OCI-LY7 (cell line): Measurements from ENCODE around the gene CDR2. TPM values are rescaled to one million over a fixed set of nuclear protein-coding genes. Genes with fewer than 3 reads are reported as not detected.

Experiments used
- BruUV-seq: library from RNA; stranded (reverse); fragments of 400-500 nt; replicated peaks from 2 replicates; lab custom pipeline; 2021; lab: Mats Ljungman, UMichigan
- CTCF ChIA-PET: fragments of 300-600 bp; sonication (Branson Sonifier 250); formaldehyde crosslinking; loops from one replicate; lab custom pipeline; 2022; ENCODE audit warnings: antibody characterized with exemption; ENCODE audit not compliant: unreplicated experiment; lab: Charles Lee
- POLR2A ChIA-PET: fragments of 300-600 bp; sonication (Branson Sonifier 250); formaldehyde crosslinking; loops from one replicate; lab custom pipeline; 2022; ENCODE audit warnings: antibody characterized with exemption; lab: Charles Lee
- DNase-seq: peaks from one replicate; pipeline ENCODE4 v3.0.0-alpha.2; 2015; ENCODE audit warnings: low spot score
- H2AFZ ChIP-seq: fragments of 200-600 bp; sonication (generic), shearing (Covaris generic); 2 replicates; pipeline ENCODE4 v1.6.1; 2014; ENCODE audit warnings: mild to moderate bottlenecking, antibody characterized with exemption, low read length, moderate library complexity
- H3K27ac ChIP-seq: fragments of 200-600 bp; sonication (generic); 2 replicates; pipeline ENCODE4 v1.5.1; 2014; ENCODE audit warnings: mixed run types, low read depth, mild to moderate bottlenecking, moderate library complexity, low read length, inconsistent platforms; ENCODE audit not compliant: poor library complexity, severe bottlenecking
- H3K36me3 ChIP-seq: fragments of 200-600 bp; sonication (generic); 2 replicates; pipeline ENCODE4 v1.6.1; 2014; ENCODE audit warnings: mild to moderate bottlenecking, antibody characterized with exemption, low read length, moderate library complexity, mixed read lengths; ENCODE audit not compliant: insufficient read depth
- H3K4me1 ChIP-seq: fragments of 200-600 bp; sonication (generic); 2 replicates; pipeline ENCODE4 v1.5.1; 2014; ENCODE audit warnings: mild to moderate bottlenecking, low read length; ENCODE audit not compliant: insufficient read depth, poor library complexity, severe bottlenecking
- H3K4me2 ChIP-seq: fragments of 200-600 bp; sonication (generic); 2 replicates; pipeline ENCODE4 v1.6.1; 2014; ENCODE audit warnings: mild to moderate bottlenecking, low read length
- H3K4me3 ChIP-seq: fragments of 200-600 bp; sonication (generic); 2 replicates; pipeline ENCODE4 v1.5.1; 2014; ENCODE audit warnings: mild to moderate bottlenecking, low read depth, low read length; ENCODE audit not compliant: poor library complexity, severe bottlenecking
- H3K79me2 ChIP-seq: fragments of 200-600 bp; sonication (generic); 2 replicates; pipeline ENCODE4 v1.6.1; 2016; ENCODE audit warnings: low read depth, mild to moderate bottlenecking, low read length, moderate library complexity, mixed read lengths; ENCODE audit not compliant: insufficient read depth
- H3K9me2 ChIP-seq: fragments of 200-600 bp; sonication (generic); 2 replicates; pipeline ENCODE4 v1.6.1; 2016; ENCODE audit warnings: mild to moderate bottlenecking, low read length, mixed read lengths; ENCODE audit not compliant: insufficient read depth
- H3K9me3 ChIP-seq: fragments of 200-600 bp; sonication (generic); 2 replicates; pipeline ENCODE4 v1.6.1; 2014; ENCODE audit warnings: mild to moderate bottlenecking, mixed run types, low read length, mixed read lengths
- H4K20me1 ChIP-seq: fragments of 200-600 bp; sonication (generic); 2 replicates; pipeline ENCODE4 v1.6.1; 2014; ENCODE audit warnings: mild to moderate bottlenecking, antibody characterized with exemption, low read length, moderate library complexity, mixed read lengths; ENCODE audit not compliant: insufficient read depth
- CTCF ChIP-seq: fragments of 200-600 bp; sonication (generic); conservative IDR thresholded peaks from 2 replicates; pipeline ENCODE4 v1.5.1; 2014; ENCODE audit warnings: mild to moderate bottlenecking, antibody characterized with exemption, low read length, moderate library complexity, mixed read lengths
- EZH2phosphoT487 ChIP-seq: fragments of 200-600 bp; sonication (generic); IDR thresholded peaks from 2 replicates; pipeline ENCODE4 v1.6.1; 2018; ENCODE audit warnings: low read depth, borderline replicate concordance, mild to moderate bottlenecking, mixed run types, antibody characterized with exemption, low read length, moderate library complexity, mixed read lengths
- intact Hi-C: fragments of 100-400 bp; cut with micrococcal nuclease; formaldehyde crosslinking; loops from one replicate; pipeline ENCODE4 v1.10.0; 2022; ENCODE audit not compliant: unreplicated experiment
- total RNA-seq, 2 experiments: library from RNA; depleted of rRNA in 1 of 2; stranded (reverse); fragments of >200 nt in 1 of 2; shearing (Covaris generic) in 1 of 2; gene quantifications; 2 replicates each; pipeline ENCODE4 v1.2.3, GENCODE V29; 2014 to 2022

Gene CDR2
- total RNA-seq, 2 experiments from 2014 or later, result 33.0 to 38.3 TPM

- ChIA-PET CTCF (no interaction called here), POLR2A (interaction anchor here (1.2 kb wide), 1 partner anchor 10 kb away, joined by 3 read pairs; no protein-coding TSS in a partner anchor)
- Histone ChIP-seq H3K9me2 (no peaks in the 10 kb centered on the region), H3K79me2 (peaks cover 29% of the 10 kb centered on the region), H4K20me1 (peaks cover 5% of the 10 kb centered on the region), H3K27ac (no peak overlapping the region), H3K36me3 (peaks cover 12% of the 10 kb centered on the region; the same call in 1 of the 2 replicates), H3K4me2 (no peak overlapping the region), H2AFZ (no peak overlapping the region), H3K4me3 (no peak overlapping the region), H3K9me3 (no peaks in the 10 kb centered on the region), H3K4me1 (peaks cover 27% of the 10 kb centered on the region)
- no TSS peak for BruUV-seq
- DNase-seq, result no peak
- TF ChIP-seq CTCF (no peak), EZH2phosphoT487 (no peak)
- intact Hi-C loops, result no loop called here
Observed at GRCh38 chr16:22375963-22376640, 1.7 kb upstream of the CDR2 start.

GRCh38 chr16:22375117-22375962 is 921 bp upstream of the CDR2 start:
- H4K20me1 ChIP-seq, result peaks cover 5% of the 10 kb centered on the region
- H3K79me2 ChIP-seq, result peaks cover 37% of the 10 kb centered on the region
- H3K9me3 ChIP-seq, result no peaks in the 10 kb centered on the region
- peak overlapping the region; percentile 33 for H3K27ac ChIP-seq
- H3K9me2 ChIP-seq, result no peaks in the 10 kb centered on the region
- peaks cover 17% of the 10 kb centered on the region; the same call in 1 of the 2 replicates for H3K36me3 ChIP-seq
- intact Hi-C loops, result no loop called here
- ChIA-PET POLR2A (interaction anchor here (1.1 to 1.2 kb wide), 2 partner anchors 11 to 62 kb away, joined by 3 to 4 read pairs; no protein-coding TSS in a partner anchor), CTCF (interaction anchor here (0.5 kb wide), 1 partner anchor 171 kb away, joined by 4 read pairs; no protein-coding TSS in a partner anchor)
- TF ChIP-seq EZH2phosphoT487 (no peak), CTCF (no peak)
- H2AFZ ChIP-seq, result peak overlapping the region; percentile 92; the same call in 1 of the 2 replicates
- H3K4me2 ChIP-seq, result peak overlapping the region; percentile 85
- peaks cover 33% of the 10 kb centered on the region for H3K4me1 ChIP-seq
- no TSS peak for BruUV-seq
- DNase-seq, result peak; percentile 23
- peak overlapping the region; percentile 75 for H3K4me3 ChIP-seq
